Neural cell (in vitro differentiated cells): ENCODE results near the gene ZNF536. TPM values are rescaled to one million over a fixed set of nuclear protein-coding genes. Genes with fewer than 3 reads are reported as not detected.
"Not testable (repeated sequence)": the region's sequence is repeated elsewhere in the genome, so short reads cannot be mapped to it uniquely, and the experiment has no call there.

Experiments
- H2AFZ ChIP-seq: fragments of 200-600, 300-800 bp; sonication (generic), shearing (Covaris generic); 2 replicates; pipeline ENCODE4 v1.6.0; 2014; ENCODE audit warnings: low read depth, mild to moderate bottlenecking, antibody characterized with exemption, low read length, moderate library complexity
- H3F3A ChIP-seq: fragments of 200-600 bp; shearing (Covaris generic); 2 replicates; pipeline ENCODE4 v1.6.1; 2016; ENCODE audit warnings: mild to moderate bottlenecking, moderate library complexity, mixed read lengths, antibody characterized with exemption, low read length; ENCODE audit not compliant: insufficient read depth, poor library complexity, severe bottlenecking
- H3K27ac ChIP-seq: fragments of 200-600, 300-800 bp; sonication (generic), shearing (Covaris generic); 2 replicates; pipeline ENCODE4 v1.5.1; 2014; ENCODE audit warnings: mild to moderate bottlenecking, low read length, moderate library complexity
- H3K27me3 ChIP-seq: fragments of 300-800, 200-600 bp; sonication (generic), shearing (Covaris generic); 2 replicates; pipeline ENCODE4 v1.6.0; 2014; ENCODE audit warnings: mild to moderate bottlenecking, low read depth, low read length, moderate library complexity; ENCODE audit not compliant: insufficient read depth
- H3K36me3 ChIP-seq: fragments of 300-800, 200-600 bp; sonication (generic), shearing (Covaris generic); 2 replicates; pipeline ENCODE4 v1.5.1; 2014; ENCODE audit warnings: mild to moderate bottlenecking, antibody characterized with exemption, low read length, moderate library complexity; ENCODE audit not compliant: insufficient read depth
- H3K4me2 ChIP-seq: fragments of 300-800, 200-600 bp; sonication (generic), shearing (Covaris generic); 2 replicates; pipeline ENCODE4 v1.6.0; 2014; ENCODE audit warnings: mild to moderate bottlenecking, low read length
- H3K4me3 ChIP-seq: fragments of 300-800, 200-600 bp; sonication (generic), shearing (Covaris generic); 2 replicates; pipeline ENCODE4 v1.5.1; 2014; ENCODE audit warnings: mild to moderate bottlenecking, low read length, moderate library complexity
- H3K79me2 ChIP-seq: fragments of 200-600 bp; shearing (Covaris generic); replicated peaks from 2 replicates; pipeline ENCODE4 v1.6.0; 2014; ENCODE audit warnings: mild to moderate bottlenecking, low read length, moderate library complexity; ENCODE audit not compliant: insufficient read depth
- H3K9ac ChIP-seq: fragments of 300-800, 200-600 bp; sonication (generic), shearing (Covaris generic); 2 replicates; pipeline ENCODE4 v1.6.1; 2016; ENCODE audit warnings: mild to moderate bottlenecking, low read length, mixed read lengths
- H3K9me2 ChIP-seq: fragments of 200-600 bp; shearing (Covaris generic); 2 replicates; pipeline ENCODE4 v1.6.1; 2016; ENCODE audit warnings: mild to moderate bottlenecking, low read length, mixed read lengths; ENCODE audit not compliant: insufficient read depth
- H3K9me3 ChIP-seq: fragments of 200-600, 300-800 bp; sonication (generic), shearing (Covaris generic); 2 replicates; pipeline ENCODE4 v1.6.1; 2016; ENCODE audit warnings: mild to moderate bottlenecking, mixed run types, low read length, moderate library complexity, mixed read lengths
- H4K20me1 ChIP-seq: fragments of 200-600 bp; shearing (Covaris generic); 2 replicates; pipeline ENCODE4 v1.6.1; 2016; ENCODE audit warnings: mild to moderate bottlenecking, mixed run types; ENCODE audit not compliant: insufficient read depth
- CTCF ChIP-seq: fragments of 450-650 bp; IDR thresholded peaks from 2 replicates; pipeline ENCODE4 v1.5.1; 2014; ENCODE audit warnings: antibody characterized with exemption, mild to moderate bottlenecking, moderate library complexity; ENCODE audit not compliant: poor library complexity, severe bottlenecking
- EP300 ChIP-seq: fragments of 450-650 bp; conservative IDR thresholded peaks from 2 replicates; pipeline ENCODE4 v1.6.1; 2014; ENCODE audit warnings: antibody characterized with exemption, mild to moderate bottlenecking, moderate library complexity; ENCODE audit not compliant: poor library complexity, severe bottlenecking
- EZH2 ChIP-seq: fragments of 200-600, 300-800 bp; shearing (Covaris generic), sonication (generic); IDR thresholded peaks from 2 replicates; pipeline ENCODE4 v1.6.1; 2014; ENCODE audit warnings: antibody characterized with exemption, low read length, borderline replicate concordance, mild to moderate bottlenecking; ENCODE audit not compliant: insufficient read depth, poor library complexity, severe bottlenecking
- MXI1 ChIP-seq: fragments of 450-650 bp; conservative IDR thresholded peaks from 2 replicates; pipeline ENCODE4 v1.6.1; 2014; ENCODE audit warnings: antibody characterized with exemption, mild to moderate bottlenecking; ENCODE audit not compliant: poor library complexity, severe bottlenecking
- POLR2AphosphoS5 ChIP-seq: IDR thresholded peaks from 2 replicates; pipeline ENCODE4 v1.6.1; 2012
- RAD21 ChIP-seq: fragments of 450-650 bp; conservative IDR thresholded peaks from 2 replicates; pipeline ENCODE4 v1.6.1; 2014; ENCODE audit warnings: antibody characterized with exemption, mild to moderate bottlenecking, moderate library complexity
- SMC3 ChIP-seq: fragments of 450-650 bp; conservative IDR thresholded peaks from 2 replicates; pipeline ENCODE4 v1.6.1; 2014; ENCODE audit warnings: antibody characterized with exemption, mild to moderate bottlenecking, moderate library complexity; ENCODE audit not compliant: poor library complexity
- TAF1 ChIP-seq: IDR thresholded peaks from 2 replicates; pipeline ENCODE4 v1.6.1; 2012; ENCODE audit warnings: low read depth
- polyA plus RNA-seq: library from polyadenylated mRNA; depleted of rRNA; stranded (reverse); fragments of >200 nt; gene quantifications from 2 replicates; pipeline ENCODE4 v1.2.3, GENCODE V29; 2014
- TF ChIP-seq, protein P1 (sequence below): IDR thresholded peaks from 2 replicates; pipeline ENCODE4 v1.6.1; 2012; ENCODE audit warnings: borderline replicate concordance

The ZNF536 gene
- polyA plus RNA-seq, 1 donor from 2014 or later: 13.9 TPM

DNA sequence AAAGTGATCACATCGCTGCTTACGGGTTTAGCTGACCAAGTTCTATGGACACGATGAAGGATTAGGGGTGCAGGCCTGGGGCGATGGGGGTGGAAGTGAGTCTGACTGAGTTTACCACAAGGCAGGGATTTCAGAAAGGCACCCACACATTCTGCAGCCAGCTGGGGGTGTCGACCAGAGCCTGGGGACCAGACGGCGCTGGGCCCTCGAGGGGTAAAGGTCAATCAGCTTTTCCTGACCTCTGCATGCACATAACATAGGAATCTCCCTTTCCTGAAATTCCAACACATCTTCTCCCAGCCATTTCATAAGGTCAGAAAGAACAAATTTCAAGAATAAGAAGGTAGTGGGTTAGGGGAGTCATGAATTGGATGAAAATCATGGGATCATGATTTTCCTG lies 92.0 kb downstream of the ZNF536 start:
- no peak for TF ChIP-seq POLR2AphosphoS5
- no peak for TF ChIP-seq EZH2
- TF ChIP-seq CTCF: no peak
- no peak for TF ChIP-seq MXI1
- TF ChIP-seq RAD21: no peak
- TF ChIP-seq SMC3: no peak
- TF ChIP-seq TAF1: no peak
- no peak for TF ChIP-seq EP300
- TF ChIP-seq, protein P1, sequence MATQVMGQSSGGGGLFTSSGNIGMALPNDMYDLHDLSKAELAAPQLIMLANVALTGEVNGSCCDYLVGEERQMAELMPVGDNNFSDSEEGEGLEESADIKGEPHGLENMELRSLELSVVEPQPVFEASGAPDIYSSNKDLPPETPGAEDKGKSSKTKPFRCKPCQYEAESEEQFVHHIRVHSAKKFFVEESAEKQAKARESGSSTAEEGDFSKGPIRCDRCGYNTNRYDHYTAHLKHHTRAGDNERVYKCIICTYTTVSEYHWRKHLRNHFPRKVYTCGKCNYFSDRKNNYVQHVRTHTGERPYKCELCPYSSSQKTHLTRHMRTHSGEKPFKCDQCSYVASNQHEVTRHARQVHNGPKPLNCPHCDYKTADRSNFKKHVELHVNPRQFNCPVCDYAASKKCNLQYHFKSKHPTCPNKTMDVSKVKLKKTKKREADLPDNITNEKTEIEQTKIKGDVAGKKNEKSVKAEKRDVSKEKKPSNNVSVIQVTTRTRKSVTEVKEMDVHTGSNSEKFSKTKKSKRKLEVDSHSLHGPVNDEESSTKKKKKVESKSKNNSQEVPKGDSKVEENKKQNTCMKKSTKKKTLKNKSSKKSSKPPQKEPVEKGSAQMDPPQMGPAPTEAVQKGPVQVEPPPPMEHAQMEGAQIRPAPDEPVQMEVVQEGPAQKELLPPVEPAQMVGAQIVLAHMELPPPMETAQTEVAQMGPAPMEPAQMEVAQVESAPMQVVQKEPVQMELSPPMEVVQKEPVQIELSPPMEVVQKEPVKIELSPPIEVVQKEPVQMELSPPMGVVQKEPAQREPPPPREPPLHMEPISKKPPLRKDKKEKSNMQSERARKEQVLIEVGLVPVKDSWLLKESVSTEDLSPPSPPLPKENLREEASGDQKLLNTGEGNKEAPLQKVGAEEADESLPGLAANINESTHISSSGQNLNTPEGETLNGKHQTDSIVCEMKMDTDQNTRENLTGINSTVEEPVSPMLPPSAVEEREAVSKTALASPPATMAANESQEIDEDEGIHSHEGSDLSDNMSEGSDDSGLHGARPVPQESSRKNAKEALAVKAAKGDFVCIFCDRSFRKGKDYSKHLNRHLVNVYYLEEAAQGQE: no peak
- Histone ChIP-seq H3K79me2 (no peaks in the 10 kb centered on the region), H3K9ac (no peak overlapping the region), H3K9me2 (no peaks in the 10 kb centered on the region), H3K27me3 (no peaks in the 10 kb centered on the region), H3K9me3 (no peaks in the 10 kb centered on the region), H3K27ac (no peak overlapping the region), H4K20me1 (no peaks in the 10 kb centered on the region), H3K4me2 (no peak overlapping the region), H3K36me3 (no peaks in the 10 kb centered on the region), H2AFZ (no peak overlapping the region), H3F3A (no peaks in the 10 kb centered on the region), H3K4me3 (no peak overlapping the region)

DNA sequence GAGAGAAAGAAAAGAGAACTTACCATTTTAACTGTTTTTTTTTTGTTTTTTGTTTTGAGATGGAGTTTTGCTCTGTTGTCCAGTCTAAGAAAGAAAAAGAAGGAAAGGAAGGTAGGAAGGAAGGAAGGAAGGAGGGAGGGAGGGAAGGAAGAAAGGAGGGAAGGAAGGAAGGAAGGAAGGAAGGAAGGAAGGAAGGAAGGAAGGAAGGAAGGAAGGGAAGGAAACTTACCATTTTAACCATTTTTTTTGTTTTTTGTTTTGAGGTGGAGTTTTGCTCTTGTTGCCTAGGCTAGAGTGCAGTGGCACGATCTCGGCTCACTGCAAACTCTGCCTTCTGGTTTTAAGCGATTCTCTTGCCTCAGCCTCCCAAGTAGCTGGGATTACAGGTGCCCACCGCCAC lies 94.4 kb downstream of the ZNF536 start:
- H3K4me2 ChIP-seq, H3K79me2 ChIP-seq, H3K9me3 ChIP-seq, H3K9me2 ChIP-seq, H3K27me3 ChIP-seq, H3K4me3 ChIP-seq, H3K27ac ChIP-seq, H4K20me1 ChIP-seq, H3K36me3 ChIP-seq, H3F3A ChIP-seq, H3K9ac ChIP-seq, H2AFZ ChIP-seq: not testable (repeated sequence)

GRCh38 chr19:30467239-30467638 lies 95.1 kb downstream of the ZNF536 start:
- Histone ChIP-seq H3F3A (no peaks in the 10 kb centered on the region), H3K36me3 (no peaks in the 10 kb centered on the region), H3K9me2 (no peaks in the 10 kb centered on the region), H4K20me1 (no peaks in the 10 kb centered on the region), H3K9me3 (no peaks in the 10 kb centered on the region), H3K27me3 (no peaks in the 10 kb centered on the region), H3K79me2 (no peaks in the 10 kb centered on the region), H3K27ac (no peak overlapping the region), H3K4me2 (no peak overlapping the region), H3K9ac (no peak overlapping the region), H3K4me3 (no peak overlapping the region), H2AFZ (no peak overlapping the region)
- TF ChIP-seq TAF1 (no peak), MXI1 (no peak), EZH2 (no peak), POLR2AphosphoS5 (no peak), EP300 (no peak), CTCF (no peak), SMC3 (no peak), RAD21 (no peak)
- TF ChIP-seq, protein P1: no peak
